SKM-1 treated with dmso at 0.1 percent for 144 hours (cell line): Measurements from ENCODE around the gene TTC23.

Experiments used
- DNase-seq: peaks from one replicate; lab custom pipeline; 2025; ENCODE audit not compliant: unreplicated experiment; lab: John Stamatoyannopoulos, UW

TTC23 gene

GRCh38 chr15:99106417-99107220 lies 142.8 kb downstream of the TTC23 start:
- DNase-seq = no peak

GRCh38 chr15:99105514-99106341 lies 143.7 kb downstream of the TTC23 start:
- peak; percentile 47 for DNase-seq

- DNase-seq = peak; percentile 81
Observed at GRCh38 chr15:99104788-99105513, 144.4 kb downstream of the TTC23 start, which contains the start of gene SYNM. TSS of gene SYNM (plus strand) at chr15:99105080. CDS start at chr15:99105200, 120 bp downstream.

- no peak for DNase-seq
Observed at GRCh38 chr15:99103279-99103678, 146.1 kb downstream of the TTC23 start.

- no peak for DNase-seq
Observed at GRCh38 chr15:99102332-99103235, 146.8 kb downstream of the TTC23 start.

GRCh38 chr15:99101501-99101900 lies 147.9 kb downstream of the TTC23 start:
- DNase-seq = no peak

- DNase-seq = peak; percentile 60
Observed at GRCh38 chr15:99100245-99101173, 148.9 kb downstream of the TTC23 start.

GRCh38 chr15:99099661-99100060 lies 149.7 kb downstream of the TTC23 start:
- DNase-seq = no peak

- DNase-seq = no peak
Observed at GRCh38 chr15:99098991-99099390, 150.4 kb downstream of the TTC23 start.

- DNase-seq = no peak
Observed at GRCh38 chr15:99098426-99098825, 151.0 kb downstream of the TTC23 start.

GRCh38 chr15:99097441-99098410 lies 151.7 kb downstream of the TTC23 start:
- peak; percentile 25 for DNase-seq

GRCh38 chr15:99096894-99097426 lies 152.4 kb downstream of the TTC23 start:
- no peak for DNase-seq

- DNase-seq = no peak
Observed at GRCh38 chr15:99096173-99096893, 153.0 kb downstream of the TTC23 start.

- DNase-seq = no peak
Observed at GRCh38 chr15:99095626-99096025, 153.8 kb downstream of the TTC23 start.

- no peak for DNase-seq
Observed at GRCh38 chr15:99092554-99093172, 156.7 kb downstream of the TTC23 start.

GRCh38 chr15:99090938-99091337 lies 158.4 kb downstream of the TTC23 start:
- DNase-seq = no peak
